Measurements from ENCODE around the gene TFEB.

- no peak for TF ChIP-seq CTCF (optimal IDR thresholded peaks at IDR 0.05 in 1 of 3, IDR thresholded peaks at IDR 0.05 in 1 of 3, conservative IDR thresholded peaks at IDR 0.05 in 1 of 3; ENCODE audit: extremely low read depth in 1 of 3, insufficient read depth in 2 of 3, low read length in 3 of 3)
- no peak for TF ChIP-seq EZH2 (IDR thresholded peaks at IDR 0.05; ENCODE audit: low read length)
Observed at GRCh38 chr6:41696788-41697187, 38.6 kb downstream of the TFEB start.
